Central memory CD4-positive, alpha-beta T cell (primary cell): ENCODE results near the gene TMEM213.
A peak's percentile ranks its signal among the peaks of the same experiment; 100 is the strongest.

Experiments
- DNase-seq: peaks from one replicate; pipeline ENCODE4 v3.0.0; 2022

Gene TMEM213

DNA sequence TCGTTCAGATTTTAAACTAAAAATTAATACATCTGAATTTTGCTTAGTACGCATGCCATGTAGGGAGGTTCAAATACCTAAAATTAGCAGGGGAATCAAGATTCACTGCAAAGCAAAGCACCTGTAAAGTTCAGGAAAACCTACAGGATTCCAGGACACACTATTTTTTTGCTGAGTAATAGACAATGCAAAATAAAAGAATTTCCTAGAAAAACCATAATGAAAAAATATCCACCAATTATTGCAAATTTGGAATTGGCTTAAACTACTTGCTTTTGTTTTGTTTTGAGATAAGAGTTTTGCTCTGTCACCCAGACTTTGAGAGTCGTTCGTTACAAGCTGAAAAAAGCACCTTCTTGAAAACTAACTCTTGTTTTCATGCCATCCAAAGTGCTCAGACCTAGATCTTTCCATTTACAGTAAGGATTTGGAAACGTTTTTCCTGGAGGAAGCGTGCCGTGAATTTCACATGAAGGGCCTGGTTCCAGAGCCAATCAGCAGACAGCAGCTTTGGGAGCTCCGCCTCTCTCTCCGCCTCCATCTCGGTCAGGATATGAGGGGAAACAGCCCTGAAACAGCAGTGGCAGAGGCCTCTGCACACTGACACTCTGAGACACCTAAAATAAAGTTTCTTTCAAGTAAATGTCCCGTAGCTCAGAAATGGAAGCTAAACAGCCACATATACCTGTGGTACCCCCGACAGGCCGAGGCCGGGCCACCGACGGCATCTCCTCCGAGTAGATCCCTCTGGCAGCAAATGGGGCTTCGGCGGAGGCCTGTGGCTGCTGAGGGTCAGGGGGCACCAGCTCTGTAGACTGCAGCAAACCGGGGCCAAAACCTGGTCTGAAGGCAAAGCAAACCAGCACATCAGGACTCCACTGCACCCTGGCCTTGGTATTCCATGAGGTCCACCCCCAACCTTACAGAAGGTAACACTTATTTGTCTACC, 46.1 kb downstream of the TMEM213 start:
- no peak for DNase-seq

DNA sequence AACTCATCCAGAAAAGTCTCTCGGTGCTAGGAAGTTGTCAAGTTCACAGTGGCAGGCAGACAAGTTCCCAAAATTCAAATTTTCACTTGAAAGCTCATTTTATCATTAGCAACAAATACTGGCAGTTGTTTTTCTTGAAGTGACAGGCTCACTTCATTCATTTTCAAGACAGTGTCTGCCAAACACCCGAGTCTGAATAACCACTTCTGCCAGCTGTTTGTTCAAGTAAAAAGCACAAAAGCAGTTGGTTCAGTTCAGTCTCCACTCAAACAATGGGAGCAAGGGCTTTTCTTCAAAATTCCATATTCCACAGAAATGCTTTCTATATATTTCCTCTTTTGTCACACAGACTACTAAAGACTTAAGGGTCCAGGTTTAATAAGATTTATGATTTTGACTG, 47.9 kb downstream of the TMEM213 start:
- DNase-seq: no peak

DNA sequence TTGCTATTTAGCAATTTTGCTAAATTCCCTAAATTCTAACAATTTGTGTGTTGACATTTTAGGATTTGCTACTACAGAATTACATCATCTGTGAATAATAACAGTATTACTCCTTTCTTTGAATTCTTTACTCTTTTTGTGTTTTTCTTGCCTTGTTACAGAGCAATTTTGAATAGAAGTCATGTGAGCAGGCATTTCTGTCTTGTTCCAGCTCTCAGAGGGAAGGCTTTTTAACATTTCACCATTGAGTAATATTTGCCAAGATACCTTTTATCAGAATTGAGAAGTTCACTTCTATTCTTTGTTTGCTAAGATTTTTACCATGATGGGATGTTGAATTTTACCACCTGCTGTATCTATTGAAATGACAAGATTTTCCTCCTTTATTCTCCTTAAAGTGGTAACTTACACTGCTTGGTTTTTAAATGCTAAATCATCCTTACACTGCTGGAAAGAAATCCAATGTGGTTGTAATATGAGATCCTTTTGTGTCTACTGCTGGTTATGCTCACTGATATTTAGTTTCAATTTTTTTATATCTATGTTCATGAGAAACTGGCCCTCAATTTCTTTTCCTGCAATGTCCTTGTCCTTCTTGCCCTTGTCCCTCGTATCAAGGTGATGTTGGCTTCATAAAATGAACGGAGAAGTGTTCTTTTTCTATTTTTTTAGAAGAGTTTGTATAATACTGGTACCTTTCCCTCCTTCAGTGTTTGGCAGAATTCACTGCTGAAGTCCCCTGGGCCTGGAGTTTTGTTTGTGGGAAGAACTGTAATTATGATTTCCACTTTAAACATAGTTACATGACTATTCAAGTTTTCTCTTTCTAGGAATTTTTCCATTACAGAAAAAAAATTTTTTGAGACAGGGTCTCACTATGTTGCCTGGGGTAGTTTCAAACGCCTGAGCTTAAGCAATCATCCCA, 50.5 kb downstream of the TMEM213 start:
- no peak for DNase-seq

DNA sequence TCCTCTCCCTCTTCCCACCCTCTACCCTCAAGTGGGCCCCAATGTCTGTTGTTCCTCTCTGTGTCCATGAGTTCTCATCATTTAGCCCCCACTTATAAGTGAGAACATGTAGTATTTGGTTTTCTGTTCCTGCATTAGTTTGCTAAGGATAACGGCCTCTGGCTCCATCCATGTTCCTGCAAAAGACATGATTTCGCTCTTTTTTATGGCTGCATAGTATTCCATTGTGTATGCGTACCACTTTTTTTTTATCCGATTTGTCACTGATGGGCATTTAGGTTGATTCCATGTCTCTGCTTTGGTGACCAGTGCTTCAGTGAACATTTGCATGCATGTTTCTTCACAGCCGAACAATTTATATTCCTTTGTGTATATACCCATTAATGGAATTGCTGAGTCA, 51.9 kb downstream of the TMEM213 start:
- DNase-seq: no peak

DNA sequence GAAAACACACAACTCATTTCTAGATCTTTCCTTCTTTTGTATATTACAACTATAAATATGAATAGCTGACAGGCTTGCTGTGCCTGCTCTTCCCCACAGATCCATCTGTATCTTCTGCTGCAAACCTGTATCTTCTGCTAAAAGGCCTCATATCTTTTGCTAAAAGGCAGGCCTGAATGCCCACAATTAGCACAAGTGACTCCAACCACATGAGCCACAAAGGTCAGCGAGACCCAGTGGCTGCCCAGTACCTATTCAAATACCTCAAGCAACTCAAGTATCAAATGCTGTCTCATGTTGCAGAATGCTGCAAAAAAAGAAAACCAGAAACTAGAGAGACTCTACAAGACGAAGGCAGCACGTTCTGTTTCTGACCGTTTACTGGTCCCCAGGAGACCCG, 54.7 kb downstream of the TMEM213 start:
- no peak for DNase-seq

DNA sequence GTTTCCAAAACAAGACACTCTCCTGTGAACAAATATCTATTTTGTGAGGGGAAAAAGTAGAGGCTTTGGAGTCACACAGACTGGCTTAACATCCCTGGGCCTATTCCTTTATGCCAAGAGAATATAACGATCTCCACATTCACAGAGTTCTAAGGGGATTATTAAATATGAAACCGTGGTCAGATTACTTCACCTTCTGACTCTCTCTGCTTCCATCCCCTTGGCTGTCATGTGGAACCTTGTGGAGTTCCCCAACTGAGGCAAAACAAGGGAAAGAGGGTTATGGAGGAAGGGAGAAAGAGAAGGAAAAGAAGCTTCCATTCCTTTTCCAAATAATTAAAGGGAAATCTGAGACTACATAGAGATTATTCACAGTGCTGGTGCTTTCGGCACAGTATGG, 55.7 kb downstream of the TMEM213 start:
- DNase-seq: no peak

DNA sequence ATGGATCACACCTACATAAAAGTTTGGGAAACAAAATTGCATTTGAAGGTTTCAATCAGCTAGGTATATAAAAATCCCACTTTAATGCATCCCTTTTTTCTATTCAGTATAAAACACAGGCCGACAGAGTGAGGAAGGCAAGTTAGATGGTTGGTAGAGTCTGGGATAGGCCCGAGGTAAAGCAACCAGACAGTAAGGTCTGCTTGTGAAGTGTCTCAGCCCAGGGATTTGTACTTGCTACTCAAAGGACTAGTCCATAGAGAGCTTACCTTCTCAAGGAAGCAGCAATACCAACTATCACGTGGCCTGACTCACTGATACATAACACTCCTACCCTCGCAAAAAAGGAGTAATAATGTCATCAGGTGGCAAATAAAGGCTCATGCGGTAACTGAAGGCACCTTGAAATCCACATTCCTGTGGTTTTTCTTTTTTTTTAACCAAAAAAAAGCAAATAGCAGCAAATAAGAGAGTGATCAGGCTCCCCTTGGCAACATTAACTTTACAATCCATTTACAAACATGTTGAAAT, 56.4 kb downstream of the TMEM213 start:
- no peak for DNase-seq

DNA sequence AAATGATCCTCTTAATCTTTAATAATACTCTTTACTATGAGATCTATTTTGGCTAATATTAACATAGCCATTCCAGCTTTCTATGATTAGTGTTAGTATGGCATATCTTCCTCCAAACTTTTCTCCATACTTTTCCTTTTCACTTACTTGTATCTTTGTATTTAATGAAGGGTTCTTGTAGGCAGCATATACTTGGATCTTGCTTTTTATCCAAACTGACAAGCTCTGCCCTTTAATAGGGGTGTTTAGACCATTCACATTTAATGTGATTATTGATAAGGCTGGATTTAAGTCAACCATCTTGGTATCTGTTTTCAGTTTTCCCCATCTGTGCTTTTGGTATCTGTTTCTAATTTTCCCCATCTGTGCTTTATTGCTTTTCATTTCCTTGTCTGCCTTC, 59.9 kb downstream of the TMEM213 start:
- DNase-seq: no peak

DNA sequence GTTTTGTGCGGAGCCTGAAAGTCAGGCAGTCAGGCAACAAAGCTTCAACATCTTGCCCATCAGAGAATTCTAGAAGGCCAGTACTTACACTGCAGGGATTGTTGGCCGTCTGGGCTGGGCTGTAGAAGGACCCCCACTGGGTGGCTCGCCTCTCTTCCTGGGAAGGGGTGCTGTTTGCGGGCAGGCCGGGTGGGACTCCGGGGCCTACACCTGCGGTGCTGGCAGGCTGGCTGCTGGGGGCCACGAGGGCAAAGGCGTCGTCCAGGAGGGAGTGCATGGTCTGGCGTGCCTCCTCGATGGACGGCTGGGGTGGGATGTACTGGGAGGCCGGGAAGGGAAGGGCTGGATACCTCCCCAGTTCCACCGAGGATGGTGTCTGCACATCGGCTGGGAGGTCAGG, 63.3 kb downstream of the TMEM213 start:
- no peak for DNase-seq

DNA sequence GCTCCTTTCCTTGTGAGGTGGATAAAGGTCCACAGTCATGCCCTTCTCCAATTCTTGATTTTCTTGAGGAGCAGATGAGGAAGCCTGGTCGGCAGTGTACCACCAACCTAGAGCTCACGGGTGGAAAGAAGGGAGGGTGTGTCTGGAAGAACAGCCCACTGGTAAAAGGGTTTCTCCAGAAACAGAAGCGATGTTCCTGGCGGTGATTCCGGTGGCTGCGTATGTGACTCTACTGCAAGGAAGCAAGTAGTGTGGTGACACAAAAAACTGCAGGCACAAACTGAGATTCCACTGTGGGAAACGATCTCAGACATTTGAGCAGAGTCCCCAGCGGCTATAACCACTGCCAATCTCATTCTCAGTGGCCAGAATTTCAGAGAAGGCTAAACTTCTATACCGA, 66.1 kb downstream of the TMEM213 start:
- DNase-seq: no peak

DNA sequence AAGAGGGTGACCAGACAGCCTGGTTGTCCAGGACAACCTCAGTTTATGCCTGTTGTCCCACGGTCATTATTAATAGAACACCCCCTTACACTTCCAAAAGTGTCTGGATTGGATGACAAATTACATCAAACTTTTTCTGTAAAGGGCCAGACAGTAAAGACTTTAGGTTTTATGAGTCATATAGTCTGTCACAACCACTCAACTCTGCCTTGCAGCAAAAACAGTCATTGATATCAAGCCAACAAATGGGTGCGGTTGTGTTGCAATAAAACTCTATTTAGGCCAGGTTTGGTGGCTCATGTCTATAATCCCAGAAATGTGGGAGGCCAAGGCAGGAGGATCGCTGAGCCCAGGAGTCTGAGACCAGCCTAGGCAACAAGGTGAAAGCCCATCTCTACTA, 66.9 kb downstream of the TMEM213 start:
- no peak for DNase-seq

DNA sequence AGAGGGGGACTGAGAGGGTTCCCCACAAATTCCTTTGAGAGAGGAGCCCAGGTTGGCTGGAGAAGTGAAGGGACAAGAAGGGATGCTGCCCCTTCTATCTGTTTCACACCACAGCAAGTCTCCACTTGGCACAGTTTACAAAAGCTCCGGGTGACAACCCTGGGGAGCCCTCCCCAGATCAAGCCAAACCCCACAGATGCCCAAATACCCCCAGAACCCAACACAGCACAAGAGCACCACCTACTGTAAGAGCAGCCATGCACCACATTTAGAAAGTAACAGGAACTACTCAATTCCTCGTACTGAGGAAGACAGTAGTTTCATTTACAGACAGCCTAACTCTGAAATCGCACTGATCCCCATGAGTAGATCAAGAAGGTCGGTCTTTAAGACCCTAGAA, 68.0 kb downstream of the TMEM213 start:
- peak; percentile 30 for DNase-seq

DNA sequence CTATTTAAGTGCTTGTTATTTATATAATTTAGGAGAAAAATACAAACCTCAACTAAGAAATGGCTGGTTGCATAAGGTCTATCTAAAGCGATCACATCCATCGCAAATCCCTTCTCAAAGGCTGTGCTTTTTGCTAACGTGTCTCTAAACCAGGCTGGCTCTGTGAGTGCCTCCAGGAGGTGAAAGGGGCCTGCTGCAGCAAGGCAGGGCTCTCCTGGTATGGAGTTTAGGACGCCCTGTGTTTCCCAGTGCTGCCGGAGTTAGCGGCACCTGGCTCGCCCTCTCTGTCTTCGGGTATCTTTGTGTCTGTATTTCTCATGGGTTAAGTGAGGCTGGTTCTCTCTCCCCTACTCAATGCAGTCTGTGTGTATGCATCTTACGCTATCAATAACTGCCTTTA, 68.6 kb downstream of the TMEM213 start:
- no peak for DNase-seq

DNA sequence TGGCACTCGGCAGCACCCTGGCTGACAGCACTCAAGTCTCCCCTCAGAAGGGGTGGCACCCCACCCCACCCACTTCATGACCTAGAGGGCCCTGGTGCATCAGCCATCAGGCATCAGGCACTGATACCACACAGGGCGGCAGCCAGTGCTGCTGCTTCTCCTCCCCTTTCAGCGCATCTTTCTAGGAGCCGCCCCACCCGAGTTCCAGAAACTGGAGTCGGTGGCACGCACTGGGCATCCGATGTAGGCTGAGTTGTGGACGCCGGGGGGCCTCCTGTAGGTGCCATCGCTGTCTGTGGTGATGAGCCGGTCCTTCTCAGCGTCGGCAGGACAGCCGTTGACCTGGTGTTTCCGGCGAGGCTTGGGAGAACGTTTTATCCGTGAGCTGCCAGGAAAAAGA, 70.0 kb downstream of the TMEM213 start:
- DNase-seq: no peak

DNA sequence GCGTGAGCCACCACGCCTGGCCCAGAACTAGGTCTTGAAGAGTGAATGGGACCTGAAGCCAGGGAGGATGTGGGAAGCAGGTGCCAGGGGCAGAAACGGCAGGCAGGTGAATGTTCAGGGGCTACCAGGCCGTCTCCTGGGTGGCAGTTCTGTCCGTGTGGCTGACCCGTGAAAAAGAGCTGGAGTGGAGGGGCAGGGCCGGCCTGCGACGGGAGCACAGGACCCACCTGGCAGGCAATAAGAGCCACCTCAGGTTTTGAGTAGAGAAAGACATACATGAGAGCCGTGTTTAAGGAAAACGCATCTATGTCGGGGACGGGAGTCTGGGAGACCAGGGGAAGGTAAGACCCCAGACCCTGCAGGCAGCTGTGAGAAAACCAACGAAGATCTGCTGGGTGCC, 70.9 kb downstream of the TMEM213 start:
- DNase-seq: no peak

DNA sequence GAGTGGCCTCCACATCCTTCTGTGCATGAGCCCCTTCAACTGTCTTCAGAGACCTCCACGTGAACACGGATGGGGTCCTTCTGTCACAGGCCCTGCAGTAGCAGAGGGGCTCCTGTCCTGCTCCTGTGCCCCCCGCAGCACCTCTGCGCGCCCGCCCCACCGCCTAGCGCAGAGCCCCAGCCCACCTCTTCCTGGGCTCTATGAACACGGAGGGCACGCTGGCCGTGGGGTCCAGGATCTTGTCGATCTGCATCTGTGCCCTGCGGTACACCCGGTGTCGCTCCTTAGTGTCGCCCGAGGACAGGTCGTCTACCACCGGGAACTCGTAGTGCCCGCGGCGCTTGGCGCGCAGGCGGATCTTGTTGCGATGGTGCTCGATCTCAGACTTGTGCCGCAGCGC, 71.6 kb downstream of the TMEM213 start:
- no peak for DNase-seq

DNA sequence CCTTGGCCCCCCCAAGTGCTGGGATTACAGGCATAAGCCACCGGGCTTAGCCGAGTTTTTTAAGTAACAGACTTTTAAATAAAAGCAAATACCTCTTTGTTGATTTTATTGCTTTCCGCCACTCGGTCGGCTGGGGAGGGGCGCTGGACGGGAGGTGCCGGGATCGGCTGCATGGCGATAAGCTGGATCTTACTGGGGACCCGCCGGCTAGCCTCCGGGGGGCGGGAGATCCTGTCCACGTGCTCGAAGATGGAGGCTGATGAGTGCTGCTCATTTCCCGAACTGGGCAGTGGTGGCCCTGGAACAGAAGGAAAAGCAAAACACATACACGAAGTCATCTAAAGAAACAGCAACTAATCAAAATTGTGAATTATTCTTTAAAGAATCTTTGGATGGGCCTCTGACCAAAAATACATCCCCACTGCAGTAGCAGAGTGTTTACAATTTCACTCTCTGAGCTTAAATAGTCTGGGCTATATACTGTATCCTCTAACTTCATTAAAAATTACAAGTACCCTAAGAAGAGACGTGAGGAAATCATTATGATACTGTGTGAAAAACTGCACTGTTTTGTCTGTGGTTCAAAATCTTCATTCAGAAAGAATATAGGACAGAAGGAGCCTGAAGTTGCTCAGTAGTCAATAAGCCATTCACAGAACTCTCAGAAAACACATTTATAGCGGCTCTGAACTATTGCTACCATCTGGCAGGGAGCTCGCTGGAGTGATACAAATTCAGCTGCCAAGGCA, 73.4 kb downstream of the TMEM213 start:
- DNase-seq: no peak

DNA sequence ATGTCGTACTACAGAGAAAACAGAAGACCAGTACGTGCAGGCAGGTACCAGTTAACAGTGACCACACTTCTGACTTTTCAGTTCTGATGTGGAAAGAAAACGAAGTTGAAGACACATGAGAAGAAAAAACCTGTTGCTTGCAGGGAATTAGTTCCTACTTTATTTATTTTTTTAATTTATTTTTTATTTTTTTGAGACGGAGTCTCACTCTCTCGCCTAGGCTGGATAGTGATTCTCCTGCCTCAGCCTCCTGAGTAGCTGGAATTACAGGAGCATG, 74.0 kb downstream of the TMEM213 start:
- no peak for DNase-seq

DNA sequence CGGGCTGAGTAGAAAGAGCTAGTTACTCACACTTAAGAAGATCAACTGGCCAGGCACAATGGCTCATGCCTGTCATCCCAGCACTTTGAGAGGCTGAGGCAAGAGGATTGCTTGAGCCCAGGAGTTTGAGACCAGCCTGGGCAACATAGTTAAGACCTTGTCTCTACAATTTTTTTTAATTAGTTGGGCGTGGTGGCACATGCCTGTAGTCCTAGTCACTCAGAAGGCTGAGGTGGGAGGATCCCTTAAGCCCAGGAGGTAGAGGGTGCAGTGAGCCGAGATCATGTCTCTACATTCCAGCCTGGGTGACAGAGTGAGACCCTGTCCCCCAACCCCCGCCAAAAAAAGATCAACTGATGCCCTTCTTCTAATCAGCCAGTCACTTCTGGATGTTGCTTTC, 74.8 kb downstream of the TMEM213 start:
- no peak for DNase-seq

DNA sequence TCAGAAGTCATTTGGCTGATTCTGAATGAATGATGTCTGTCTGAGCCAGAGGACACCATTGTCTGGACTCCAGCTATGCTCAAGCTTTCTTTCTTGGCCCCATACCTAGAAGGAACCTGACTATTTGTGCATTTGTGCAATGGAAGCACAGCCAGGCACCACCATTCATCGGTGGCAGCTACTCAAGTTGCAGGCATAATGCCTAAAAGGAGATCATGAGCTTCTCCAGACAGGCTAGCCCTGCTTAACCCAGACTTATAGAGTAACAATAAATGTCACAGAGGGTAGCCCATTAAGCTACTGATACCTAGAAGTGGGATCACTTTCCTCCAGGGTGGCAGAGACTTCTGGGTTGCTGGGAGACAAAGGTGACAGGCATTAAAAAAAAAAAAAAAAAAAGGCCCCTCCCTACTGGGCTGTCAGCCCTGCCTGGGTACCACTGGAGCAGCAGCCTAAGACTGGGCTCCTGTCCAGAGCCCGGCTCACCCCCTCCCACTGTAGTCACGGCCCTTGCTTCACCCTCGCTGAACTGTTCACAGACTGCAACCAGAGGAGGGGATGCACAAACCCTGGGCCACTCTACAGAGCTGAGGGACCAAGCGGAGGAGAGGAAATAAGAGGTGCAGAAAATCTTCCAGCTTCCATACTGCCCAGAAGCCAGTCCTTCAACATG, 75.6 kb downstream of the TMEM213 start:
- no peak for DNase-seq

DNA sequence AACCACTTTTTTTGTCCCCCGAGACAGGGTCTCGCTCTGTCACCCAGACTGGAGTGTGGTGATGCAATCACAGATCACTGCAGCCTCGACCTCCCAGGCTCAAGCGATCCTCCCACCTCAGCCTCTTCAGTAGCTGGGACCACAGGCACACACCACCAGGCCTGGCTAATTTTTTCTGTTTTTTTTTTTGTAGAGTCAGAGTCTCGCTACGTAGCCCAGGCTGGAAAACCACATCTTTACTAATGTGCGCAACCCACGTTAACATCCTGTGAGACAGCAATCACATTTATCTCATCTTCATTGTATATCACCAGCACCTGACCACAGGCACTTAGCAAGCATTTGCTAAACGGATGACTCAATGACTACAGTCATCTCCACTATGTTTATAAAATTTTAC, 78.0 kb downstream of the TMEM213 start:
- DNase-seq: peak; percentile 80

DNA sequence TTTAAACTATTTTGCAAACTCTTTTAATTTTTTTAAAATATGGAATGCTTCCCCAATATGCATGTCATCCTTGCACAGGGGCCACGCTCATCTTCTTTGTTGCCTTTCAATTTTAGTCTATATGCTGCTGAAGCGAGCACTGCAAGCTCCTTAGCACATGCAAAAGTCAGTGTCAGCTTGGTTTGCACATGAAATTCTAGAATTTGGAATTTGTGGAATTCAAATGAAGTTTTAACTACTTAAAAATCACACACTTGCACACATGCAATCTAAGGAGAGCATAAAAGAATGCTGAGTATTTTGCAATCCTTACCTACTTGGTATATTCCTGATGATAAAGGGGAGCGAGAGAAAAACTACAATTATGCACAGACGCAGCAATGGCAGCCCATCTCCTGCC, 78.5 kb downstream of the TMEM213 start:
- no peak for DNase-seq

DNA sequence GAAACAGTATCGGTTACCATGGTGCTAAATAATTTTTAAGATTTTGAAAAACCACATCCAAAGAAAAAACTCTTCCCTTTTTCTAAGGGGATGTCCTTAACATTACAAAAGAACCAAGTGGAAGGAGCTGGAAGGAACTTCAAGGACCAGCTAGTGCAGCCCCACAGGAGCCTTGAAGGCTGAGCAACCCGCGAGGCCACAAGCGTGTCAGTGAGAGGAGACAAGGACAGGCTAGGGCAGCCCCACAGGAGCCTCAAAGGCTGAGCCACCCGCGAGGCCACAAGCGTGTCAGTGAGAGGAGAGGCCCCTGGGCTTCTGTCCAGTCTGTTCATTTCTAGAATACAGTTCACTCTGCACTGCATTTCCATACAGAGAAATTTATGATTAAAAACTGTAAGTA, 80.3 kb downstream of the TMEM213 start:
- no peak for DNase-seq
